ENCODE data around the gene CLDN6.

The CLDN6 gene

DNA sequence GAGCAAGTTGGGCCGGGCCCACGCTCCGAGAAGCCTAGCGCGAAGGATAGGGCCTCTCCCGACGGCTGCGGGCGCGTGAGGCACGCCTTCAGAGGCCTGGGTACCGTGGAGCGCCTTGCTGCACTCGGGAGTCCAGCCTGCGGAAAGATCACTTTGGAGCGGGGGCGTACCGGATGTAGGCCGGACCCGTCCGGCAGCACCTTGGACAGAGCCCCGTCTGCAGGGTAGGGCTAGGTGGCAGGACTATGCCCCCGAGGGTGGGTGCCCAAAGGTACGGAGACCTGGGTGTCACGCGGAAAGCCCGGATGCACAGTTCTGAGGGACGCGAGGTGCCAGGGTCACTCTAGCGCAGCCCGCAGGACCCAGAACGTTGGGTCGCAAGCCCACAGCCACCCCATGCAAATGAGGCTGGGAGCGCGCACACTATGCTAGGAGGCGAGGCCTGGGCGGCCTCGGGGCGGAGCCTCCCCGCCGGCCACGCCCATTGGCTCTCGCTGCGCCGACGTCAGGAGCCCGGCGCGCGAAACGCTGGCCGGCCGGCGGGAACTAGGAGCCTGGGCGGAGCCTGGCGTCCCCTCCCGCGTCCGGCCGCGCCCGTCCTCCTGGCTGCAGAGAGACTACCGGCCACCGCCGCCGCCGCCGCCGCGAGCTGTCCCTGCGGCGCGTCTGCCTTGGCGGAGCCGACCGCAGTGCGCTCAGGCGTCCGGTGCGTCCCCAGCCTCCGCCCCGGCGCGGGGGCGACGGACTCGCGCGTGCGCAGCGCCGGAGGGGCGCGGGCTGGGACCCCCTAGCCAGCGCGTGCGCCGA is 49.0 kb downstream of the CLDN6 start, which contains the start of gene PAQR4:
PAQR4 (plus strand) TSS at position 611 of the 807 bp plus-strand sequence. CDS start 327 bp downstream, outside the sequence.
- FAIRE-seq, result no peak

DNA sequence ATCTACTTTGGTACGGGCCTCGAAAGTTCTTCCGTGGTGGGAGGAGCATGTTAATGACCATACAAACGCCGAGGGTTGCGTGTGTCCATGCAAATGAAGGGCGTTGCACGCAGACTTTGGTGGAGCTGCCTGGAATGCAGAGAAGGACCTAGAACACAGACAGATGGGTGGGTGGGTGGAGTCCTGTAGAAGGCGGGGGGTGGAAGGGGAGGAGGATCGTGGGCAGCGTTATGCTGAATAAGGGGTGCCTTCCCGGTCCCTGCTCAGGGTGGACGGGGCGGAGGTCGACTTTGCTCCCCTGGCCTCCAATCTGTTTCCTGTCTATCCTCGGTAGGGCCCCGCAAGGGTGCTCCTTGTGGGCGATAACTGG is 49.6 kb downstream of the CLDN6 start:
- FAIRE-seq, result no peak

DNA sequence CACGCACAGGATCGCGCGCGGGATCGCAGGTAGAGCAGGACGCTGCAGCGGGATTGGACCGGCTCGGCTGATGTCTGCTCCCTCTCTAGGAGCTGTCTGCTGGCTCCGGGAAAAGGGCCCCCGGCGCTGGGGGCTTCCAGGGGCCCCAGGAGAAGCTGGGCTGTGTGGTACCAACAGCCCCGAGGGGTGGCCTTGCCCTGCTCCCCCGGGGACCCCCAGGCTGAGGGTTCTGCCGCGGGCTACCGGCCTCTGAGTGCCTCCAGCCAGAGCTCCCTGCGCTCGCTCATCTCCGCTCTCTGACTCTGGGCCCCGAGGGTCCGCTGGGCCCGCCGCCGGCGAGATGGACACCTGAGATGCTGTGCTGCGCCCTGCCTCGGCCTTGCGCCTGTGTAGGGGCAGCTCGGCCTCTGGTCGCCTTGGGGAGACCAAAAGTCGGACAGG is 50.2 kb downstream of the CLDN6 start:
- no peak for FAIRE-seq

DNA sequence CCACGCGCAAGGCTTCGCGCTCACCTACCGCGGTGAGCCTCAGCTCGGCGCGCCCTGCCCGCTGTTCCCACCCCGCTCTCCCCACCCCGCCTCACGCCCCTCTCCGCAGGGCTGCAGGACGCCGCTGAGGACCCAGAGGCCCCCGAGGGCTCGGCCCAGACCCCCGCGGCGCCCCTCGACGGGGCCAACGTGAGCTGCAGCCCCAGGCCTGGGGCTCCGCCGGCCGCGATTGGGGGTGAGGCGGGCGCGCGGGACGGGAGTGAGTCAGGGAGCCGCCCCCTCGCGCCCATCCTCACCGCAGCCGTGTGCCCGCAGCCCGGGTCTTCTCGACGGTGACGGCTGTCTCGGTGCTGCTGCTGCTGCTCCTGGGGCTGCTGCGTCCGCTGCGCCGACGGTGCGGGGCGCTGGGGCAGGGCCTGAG is 50.8 kb downstream of the CLDN6 start:
- no peak for FAIRE-seq

DNA sequence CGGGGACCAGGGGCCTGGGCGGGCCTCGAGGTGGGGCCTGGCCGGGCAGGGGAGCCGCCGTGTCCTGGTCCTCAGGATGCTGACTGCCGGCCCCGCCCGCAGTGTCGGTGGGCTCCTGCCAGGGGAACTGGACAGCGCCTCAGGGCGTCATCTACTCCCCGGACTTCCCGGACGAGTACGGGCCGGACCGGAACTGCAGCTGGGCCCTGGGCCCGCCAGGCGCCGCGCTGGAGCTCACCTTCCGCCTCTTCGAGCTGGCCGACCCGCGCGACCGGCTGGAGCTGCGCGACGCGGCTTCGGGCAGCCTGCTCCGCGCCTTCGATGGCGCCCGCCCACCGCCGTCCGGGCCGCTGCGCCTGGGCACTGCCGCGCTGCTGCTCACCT is 51.2 kb downstream of the CLDN6 start:
- FAIRE-seq, result no peak

DNA sequence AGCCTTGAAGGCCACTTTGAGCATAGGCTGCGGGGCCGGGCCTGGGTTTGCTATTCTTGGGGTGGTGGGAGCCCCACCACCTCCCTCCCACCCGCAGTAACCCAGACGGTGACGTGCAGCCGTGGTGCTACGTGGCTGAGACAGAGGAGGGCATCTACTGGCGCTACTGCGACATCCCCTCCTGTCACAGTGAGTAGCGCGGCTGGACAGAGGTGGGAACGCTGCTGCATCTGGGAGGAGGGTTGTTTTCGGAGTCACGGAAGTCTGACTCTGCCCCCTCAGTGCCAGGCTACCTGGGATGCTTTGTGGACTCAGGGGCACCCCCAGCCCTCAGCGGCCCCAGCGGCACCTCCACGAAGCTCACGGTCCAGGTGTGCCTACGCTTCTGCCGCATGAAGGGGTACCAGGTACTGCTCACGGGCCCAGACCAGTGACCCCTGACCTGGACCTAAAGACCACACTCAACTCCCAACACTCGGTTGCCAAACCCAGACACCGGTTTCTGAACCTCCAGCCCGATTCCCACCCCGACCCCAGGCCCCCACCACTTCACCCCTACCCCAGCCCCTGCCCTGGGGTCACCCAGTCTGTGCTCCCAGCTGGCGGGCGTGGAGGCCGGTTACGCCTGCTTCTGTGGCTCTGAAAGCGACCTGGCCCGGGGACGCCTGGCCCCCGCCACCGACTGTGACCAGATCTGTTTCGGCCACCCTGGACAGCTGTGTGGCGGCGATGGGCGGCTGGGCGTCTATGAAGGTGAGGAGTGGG is 51.8 kb downstream of the CLDN6 start:
- FAIRE-seq, result no peak

Data from islet of Langerhans (tissue), 1 donor.